Measurements from ENCODE around the gene TMEM81. TPM values are rescaled to one million over a fixed set of nuclear protein-coding genes. Genes with fewer than 3 reads are reported as not detected.

Gene TMEM81
- total RNA-seq, 1 donor from 2014 or later = 3.1 TPM

DNA sequence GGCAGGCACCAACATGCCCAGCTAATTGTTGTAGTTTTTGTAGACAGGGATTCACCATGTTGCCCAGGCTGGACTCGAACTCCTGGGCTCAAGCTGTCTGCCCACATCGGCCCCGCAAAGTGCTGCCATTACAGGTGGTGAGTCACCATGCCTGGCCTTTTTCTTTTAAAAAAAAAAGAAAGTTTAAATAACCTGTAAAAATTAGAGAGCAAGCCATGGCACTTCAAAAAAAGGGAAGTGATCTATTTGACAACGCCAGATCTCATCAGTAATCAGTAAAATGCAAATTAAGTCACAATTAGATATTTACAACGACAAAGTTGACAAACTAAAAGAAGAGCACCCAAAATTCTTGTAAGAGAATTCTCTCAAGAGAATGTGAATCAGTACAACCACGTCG is 40.5 kb upstream of the TMEM81 start:
- no peaks in the 10 kb centered on the region for H3K36me3 ChIP-seq
- no peak overlapping the region for H3K4me3 ChIP-seq
- no peak for TF ChIP-seq CTCF (IDR thresholded peaks at IDR 0.05; ENCODE audit: borderline replicate concordance)
- peaks cover 30% of the 10 kb centered on the region for H3K4me1 ChIP-seq
- H3K9me3 ChIP-seq (replicated peaks) = no peaks in the 10 kb centered on the region
- H3K27ac ChIP-seq (replicated peaks) = no peak overlapping the region
- H3K27me3 ChIP-seq (ENCODE audit: low read depth) = no peaks in the 10 kb centered on the region
- DNase-seq = no peak
- intact Hi-C loops (cut with micrococcal nuclease) = no loop called here

GRCh38 chr1:205122489-205122882 is 38.2 kb upstream of the TMEM81 start:
- intact Hi-C loops (cut with micrococcal nuclease) = no loop called here
- peak overlapping the region; percentile 98 for H3K27ac ChIP-seq (replicated peaks)

GRCh38 chr1:205121660-205122488 is 37.6 kb upstream of the TMEM81 start, which contains the start of gene RBBP5:
RBBP5 (minus strand) TSS chr1:205121978; CDS start chr1:205121873, 105 bp downstream.
- peaks cover 20% of the 10 kb centered on the region for H3K36me3 ChIP-seq
- no peaks in the 10 kb centered on the region for H3K9me3 ChIP-seq (replicated peaks)
- TF ChIP-seq CTCF (IDR thresholded peaks at IDR 0.05; ENCODE audit: borderline replicate concordance) = peak; percentile 73
- no peaks in the 10 kb centered on the region for H3K27me3 ChIP-seq (ENCODE audit: low read depth)
- peak; percentile 95 for DNase-seq
- peak within 1 kb of the TSS; percentile 98 for H3K4me3 ChIP-seq
- intact Hi-C loops (cut with micrococcal nuclease) = no loop called here
- H3K27ac ChIP-seq (replicated peaks) = peak within 1 kb of the TSS; percentile 98
- H3K4me1 ChIP-seq = peaks cover 38% of the 10 kb centered on the region

More at GRCh38 chr1:205122489-205122882, 38.2 kb upstream of the TMEM81 start:
- peaks cover 38% of the 10 kb centered on the region for H3K4me1 ChIP-seq
- DNase-seq = no peak
- no peaks in the 10 kb centered on the region for H3K27me3 ChIP-seq (ENCODE audit: low read depth)
- H3K4me3 ChIP-seq = peak overlapping the region; percentile 98
- H3K9me3 ChIP-seq (replicated peaks) = no peaks in the 10 kb centered on the region
- peaks cover 16% of the 10 kb centered on the region for H3K36me3 ChIP-seq
- TF ChIP-seq CTCF (IDR thresholded peaks at IDR 0.05; ENCODE audit: borderline replicate concordance) = no peak

DNA sequence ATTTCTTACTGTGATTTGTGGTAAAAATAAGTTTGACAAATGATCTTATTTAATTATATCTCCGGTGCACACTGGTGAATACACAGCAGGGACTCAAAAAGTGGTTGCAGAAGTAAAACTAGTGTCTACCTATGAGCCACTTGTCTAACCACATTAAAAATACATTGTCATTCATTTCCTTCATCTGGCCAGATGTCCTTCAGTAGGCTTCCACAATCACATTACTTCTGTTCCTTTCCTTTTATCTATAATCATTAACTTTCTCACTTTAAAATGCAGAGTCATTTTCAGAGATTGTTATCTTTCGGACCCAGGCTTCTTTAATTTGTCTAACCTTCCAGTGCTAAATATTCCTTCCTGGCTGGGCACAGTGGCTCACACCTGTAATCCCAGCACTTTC is 34.5 kb upstream of the TMEM81 start:
- TF ChIP-seq CTCF (IDR thresholded peaks at IDR 0.05; ENCODE audit: borderline replicate concordance) = no peak
- intact Hi-C loops (cut with micrococcal nuclease) = no loop called here
- Histone ChIP-seq H3K9me3 (replicated peaks) (no peaks in the 10 kb centered on the region), H3K36me3 (peaks cover 46% of the 10 kb centered on the region), H3K4me3 (no peak overlapping the region), H3K27ac (replicated peaks) (no peak overlapping the region), H3K27me3 (ENCODE audit: low read depth) (no peaks in the 10 kb centered on the region), H3K4me1 (peaks cover 38% of the 10 kb centered on the region)
- DNase-seq = no peak

DNA sequence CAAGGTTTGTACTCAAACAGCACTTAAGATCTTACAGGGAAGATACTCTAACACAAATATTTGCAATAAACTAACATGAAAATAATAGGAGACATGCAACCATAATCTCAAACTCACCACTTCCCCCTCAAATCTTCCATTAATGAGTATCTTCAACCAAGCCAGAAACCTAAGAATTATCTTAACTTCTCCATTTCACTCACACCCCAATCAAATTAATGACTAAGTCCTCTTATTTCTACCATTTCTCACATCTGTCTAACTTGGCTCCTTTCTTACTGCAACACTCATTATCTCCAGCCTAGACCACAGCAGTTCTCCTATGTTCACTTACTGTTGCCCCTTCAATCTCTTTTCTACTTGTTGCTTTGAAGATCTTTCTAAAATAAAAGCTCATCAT is 27.1 kb upstream of the TMEM81 start:
- intact Hi-C loops (cut with micrococcal nuclease) = no loop called here
- Histone ChIP-seq H3K27ac (replicated peaks) (no peak overlapping the region), H3K27me3 (ENCODE audit: low read depth) (no peaks in the 10 kb centered on the region), H3K36me3 (peaks cover 61% of the 10 kb centered on the region), H3K4me1 (no peaks in the 10 kb centered on the region), H3K4me3 (no peak overlapping the region), H3K9me3 (replicated peaks) (no peaks in the 10 kb centered on the region)
- no peak for DNase-seq
- no peak for TF ChIP-seq CTCF (IDR thresholded peaks at IDR 0.05; ENCODE audit: borderline replicate concordance)

All from left ventricle myocardium inferior (tissue), 1 donor.